GM12878 (cell line): ENCODE results near the gene TMED5. TPM values are rescaled to one million over a fixed set of nuclear protein-coding genes. Genes with fewer than 3 reads are reported as not detected.

Experiments used
- BCL11A ChIP-seq: IDR thresholded peaks from 2 replicates; pipeline ENCODE4 v1.6.1; 2011; ENCODE audit warnings: low read depth, low read length
- BCL3 ChIP-seq: IDR thresholded peaks from 2 replicates; pipeline ENCODE4 v1.6.1; 2011; ENCODE audit warnings: borderline replicate concordance, low read depth, mild to moderate bottlenecking, moderate library complexity, low read length; ENCODE audit not compliant: insufficient read depth, poor library complexity, severe bottlenecking
- CBFB ChIP-seq: IDR thresholded peaks from 2 replicates; pipeline ENCODE4 v1.6.1; 2016; ENCODE audit warnings: antibody characterized with exemption, low read depth
- CEBPB ChIP-seq, 2 experiments: fragments of 150-350 bp in 1 of 2; IDR thresholded peaks; 2 replicates each; pipeline ENCODE4 v1.6.1; 2012 to 2014; ENCODE audit warnings: low read depth in 2 of 2, low read length in 2 of 2, borderline replicate concordance in 1 of 2, inconsistent platforms in 1 of 2
- HCFC1 ChIP-seq: fragments of 150-350 bp; IDR thresholded peaks from 2 replicates; pipeline ENCODE4 v1.6.1; 2014; ENCODE audit warnings: low read length
- MTA2 ChIP-seq: fragments of 450-650 bp; IDR thresholded peaks from 2 replicates; pipeline ENCODE4 v1.6.1; 2016; ENCODE audit warnings: low read depth, mild to moderate bottlenecking, moderate library complexity
- NR2C2 ChIP-seq: IDR thresholded peaks from 2 replicates; pipeline ENCODE4 v1.6.1; 2011; ENCODE audit warnings: borderline replicate concordance, low read depth; ENCODE audit not compliant: control insufficient read depth, insufficient read length
- NR2F1 ChIP-seq: fragments of 450-650 bp; conservative IDR thresholded peaks from 2 replicates; pipeline ENCODE4 v1.6.1; 2017; ENCODE audit warnings: mild to moderate bottlenecking
- NRF1 ChIP-seq: conservative IDR thresholded peaks from 2 replicates; pipeline ENCODE4 v1.6.1; 2011; ENCODE audit warnings: mild to moderate bottlenecking, low read depth, low read length, improper control_type of control experiment
- ZNF592 ChIP-seq: fragments of 450-650 bp; IDR thresholded peaks from 2 replicates; pipeline ENCODE4 v1.6.1; 2017; ENCODE audit warnings: mild to moderate bottlenecking, moderate library complexity
- polyA plus RNA-seq, 11 experiments: library from polyadenylated mRNA; depleted of rRNA in 4 of 11; unstranded in 6 of 11; stranded (reverse) in 5 of 11; fragments of >200 nt; fragmentation: Nextera tagmentation in 4 of 11; fragmentation: Illumina TruSeq in 1 of 11; extraction: Ambion mirVana in 4 of 11; extraction: Trizol in 1 of 11; gene quantifications; 1 replicate in 1 of 11; 2 replicates in 10 of 11; pipeline versions ENCODE4 v1.2.1 to v1.2.3, GENCODE V29; 2011 to 2016; ENCODE audit warnings: inconsistent platforms in 2 of 11, missing spikeins in 2 of 11, low read depth in 1 of 11
- total RNA-seq, 4 experiments: library from RNA; depleted of rRNA in 3 of 4; stranded (reverse); fragments of >200 nt in 3 of 4; fragmentation: Illumina TruSeq in 1 of 4; extraction: Trizol in 1 of 4; gene quantifications; 2 replicates each; pipeline versions ENCODE4 v1.2.1 to v1.2.3, GENCODE V29; 2013 to 2021

The TMED5 gene
- total and polyA plus RNA-seq, 10 of the 15 experiments (the other 5 are each of a cell fraction or from before 2014, with no cell fraction given): 18.5 to 80.6 (median 54.0) TPM

GRCh38 chr1:93154898-93155297 lies 25.3 kb downstream of the TMED5 start (continued):
- TF ChIP-seq ZNF592 (no peak), NRF1 (no peak), NR2F1 (no peak), NR2C2 (no peak), CEBPB (IDR thresholded peaks at IDR 0.05; ENCODE audit: borderline replicate concordance in 1 of 2, low read depth in 2 of 2, low read length in 2 of 2) (no peak), BCL11A (no peak), MTA2 (no peak), BCL3 (no peak), CBFB (no peak), HCFC1 (no peak)
